ENCODE measurements around the gene FOXP2. TPM values are rescaled to one million over a fixed set of nuclear protein-coding genes. Genes with fewer than 3 reads are reported as not detected.

Gene FOXP2
- total RNA-seq, 2 donors from 2014 or later = 13.3 to 14.9 TPM

DNA sequence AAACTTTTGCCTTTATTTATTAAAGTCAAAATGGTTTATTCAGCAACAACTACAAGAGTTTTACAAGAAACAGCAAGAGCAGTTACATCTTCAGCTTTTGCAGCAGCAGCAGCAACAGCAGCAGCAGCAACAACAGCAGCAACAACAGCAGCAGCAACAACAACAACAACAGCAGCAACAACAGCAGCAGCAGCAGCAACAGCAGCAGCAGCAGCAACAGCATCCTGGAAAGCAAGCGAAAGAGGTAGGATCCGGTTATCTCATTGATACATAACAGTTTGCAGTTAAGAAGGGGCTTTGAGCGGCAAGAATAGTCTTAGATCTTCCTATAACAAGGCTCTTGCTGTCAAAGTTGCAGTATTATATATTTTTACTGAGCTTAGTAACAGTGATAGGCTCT, 215.1 kb downstream of the FOXP2 start:
- H3K27ac Mint-ChIP-seq = no peak overlapping the region
- no peak overlapping the region for H3K9ac ChIP-seq (ENCODE audit: extremely low read depth, low read length, poor library complexity, severe bottlenecking)
- TF ChIP-seq, protein P1, sequence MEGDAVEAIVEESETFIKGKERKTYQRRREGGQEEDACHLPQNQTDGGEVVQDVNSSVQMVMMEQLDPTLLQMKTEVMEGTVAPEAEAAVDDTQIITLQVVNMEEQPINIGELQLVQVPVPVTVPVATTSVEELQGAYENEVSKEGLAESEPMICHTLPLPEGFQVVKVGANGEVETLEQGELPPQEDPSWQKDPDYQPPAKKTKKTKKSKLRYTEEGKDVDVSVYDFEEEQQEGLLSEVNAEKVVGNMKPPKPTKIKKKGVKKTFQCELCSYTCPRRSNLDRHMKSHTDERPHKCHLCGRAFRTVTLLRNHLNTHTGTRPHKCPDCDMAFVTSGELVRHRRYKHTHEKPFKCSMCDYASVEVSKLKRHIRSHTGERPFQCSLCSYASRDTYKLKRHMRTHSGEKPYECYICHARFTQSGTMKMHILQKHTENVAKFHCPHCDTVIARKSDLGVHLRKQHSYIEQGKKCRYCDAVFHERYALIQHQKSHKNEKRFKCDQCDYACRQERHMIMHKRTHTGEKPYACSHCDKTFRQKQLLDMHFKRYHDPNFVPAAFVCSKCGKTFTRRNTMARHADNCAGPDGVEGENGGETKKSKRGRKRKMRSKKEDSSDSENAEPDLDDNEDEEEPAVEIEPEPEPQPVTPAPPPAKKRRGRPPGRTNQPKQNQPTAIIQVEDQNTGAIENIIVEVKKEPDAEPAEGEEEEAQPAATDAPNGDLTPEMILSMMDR (conservative IDR thresholded peaks at IDR 0.05) = no peak
- H3K27me3 Mint-ChIP-seq (ENCODE audit: insufficient read depth) = no peaks in the 10 kb centered on the region
- peak overlapping the region; percentile 93 for H3K27ac ChIP-seq (ENCODE audit: low read depth, low read length)
- WGBS, 2 experiments (ENCODE audit: insufficient coverage in 1 of 2, insufficient read length in 1 of 2) = 53 to 76% methylated on average over 2 to 3 of the region's 3 CpGs
- peaks cover 6% of the 10 kb centered on the region for H3K4me1 ChIP-seq (ENCODE audit: control insufficient read depth, insufficient read depth, low read length)
- H3K27me3 ChIP-seq (ENCODE audit: control insufficient read depth, insufficient read depth, low read length, poor library complexity, severe bottlenecking) = no peaks in the 10 kb centered on the region
- H3K4me1 Mint-ChIP-seq = peaks cover 33% of the 10 kb centered on the region
- H3K4me3 Mint-ChIP-seq = no peak overlapping the region
- no peak overlapping the region for H3K4me3 ChIP-seq (ENCODE audit: low read length)
- no peaks in the 10 kb centered on the region for H3K36me3 Mint-ChIP-seq (ENCODE audit: low read depth)
- no peak for DNase-seq
- no peaks in the 10 kb centered on the region for H3K9me3 ChIP-seq (ENCODE audit: control insufficient read depth, low read length)
- H3K9me3 Mint-ChIP-seq = no peaks in the 10 kb centered on the region
- no peaks in the 10 kb centered on the region for H3K36me3 ChIP-seq (ENCODE audit: control insufficient read depth, insufficient read depth, low read length)

DNA sequence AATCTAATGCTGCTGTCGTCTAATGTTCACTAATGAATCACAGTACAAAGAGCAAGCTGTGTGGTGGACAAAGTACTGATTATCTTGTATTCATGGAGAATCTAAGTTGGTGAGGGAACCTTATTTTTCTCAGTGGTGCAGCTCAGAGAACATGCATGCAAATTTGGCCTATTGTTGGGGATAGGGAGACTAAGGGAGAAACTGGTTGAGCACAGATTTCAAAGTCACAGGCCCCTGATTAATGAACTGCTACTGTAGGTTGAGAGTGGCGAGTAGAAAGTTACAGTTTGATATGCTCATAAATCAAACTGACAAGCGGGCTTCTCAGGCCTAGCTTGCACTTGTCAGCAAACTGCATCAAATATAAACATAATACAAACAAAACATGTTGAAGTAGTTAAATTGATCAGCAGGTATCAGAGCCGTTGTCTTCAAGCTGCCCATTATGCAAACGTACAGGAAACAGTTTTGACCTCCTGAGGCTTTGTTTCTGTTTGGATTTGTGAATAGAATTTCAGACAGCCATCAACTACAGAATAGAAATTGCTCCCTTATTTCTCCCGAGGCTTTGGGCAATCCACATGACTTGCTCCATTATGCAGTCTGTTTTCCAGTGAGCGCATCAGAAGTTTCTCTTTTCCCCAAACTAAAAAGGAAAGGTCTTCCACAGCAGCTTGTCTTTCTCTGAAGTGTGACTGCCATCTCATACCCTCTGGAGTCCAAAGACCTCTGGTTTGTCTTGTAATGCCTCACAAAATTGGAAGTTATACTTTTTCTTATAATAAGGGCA, 215.8 kb downstream of the FOXP2 start:
- H3K9me3 ChIP-seq (ENCODE audit: control insufficient read depth, low read length) = no peaks in the 10 kb centered on the region
- H3K4me1 Mint-ChIP-seq = peaks cover 31% of the 10 kb centered on the region
- no peaks in the 10 kb centered on the region for H3K36me3 ChIP-seq (ENCODE audit: control insufficient read depth, insufficient read depth, low read length)
- peak overlapping the region; percentile 93 for H3K27ac ChIP-seq (ENCODE audit: low read depth, low read length)
- no peak overlapping the region for H3K27ac Mint-ChIP-seq
- H3K4me1 ChIP-seq (ENCODE audit: control insufficient read depth, insufficient read depth, low read length) = peaks cover 6% of the 10 kb centered on the region
- H3K9me3 Mint-ChIP-seq = no peaks in the 10 kb centered on the region
- no peaks in the 10 kb centered on the region for H3K27me3 ChIP-seq (ENCODE audit: control insufficient read depth, insufficient read depth, low read length, poor library complexity, severe bottlenecking)
- no peak overlapping the region for H3K4me3 ChIP-seq (ENCODE audit: low read length)
- H3K27me3 Mint-ChIP-seq (ENCODE audit: insufficient read depth) = no peaks in the 10 kb centered on the region
- no peak overlapping the region for H3K9ac ChIP-seq (ENCODE audit: extremely low read depth, low read length, poor library complexity, severe bottlenecking)
- TF ChIP-seq, protein P1 (conservative IDR thresholded peaks at IDR 0.05) = no peak
- no peaks in the 10 kb centered on the region for H3K36me3 Mint-ChIP-seq (ENCODE audit: low read depth)
- WGBS, 2 experiments (ENCODE audit: insufficient coverage in 1 of 2, insufficient read length in 1 of 2) = 43 to 70% methylated on average over 1 to 7 of the region's 7 CpGs
- no peak for DNase-seq
- no peak overlapping the region for H3K4me3 Mint-ChIP-seq

DNA sequence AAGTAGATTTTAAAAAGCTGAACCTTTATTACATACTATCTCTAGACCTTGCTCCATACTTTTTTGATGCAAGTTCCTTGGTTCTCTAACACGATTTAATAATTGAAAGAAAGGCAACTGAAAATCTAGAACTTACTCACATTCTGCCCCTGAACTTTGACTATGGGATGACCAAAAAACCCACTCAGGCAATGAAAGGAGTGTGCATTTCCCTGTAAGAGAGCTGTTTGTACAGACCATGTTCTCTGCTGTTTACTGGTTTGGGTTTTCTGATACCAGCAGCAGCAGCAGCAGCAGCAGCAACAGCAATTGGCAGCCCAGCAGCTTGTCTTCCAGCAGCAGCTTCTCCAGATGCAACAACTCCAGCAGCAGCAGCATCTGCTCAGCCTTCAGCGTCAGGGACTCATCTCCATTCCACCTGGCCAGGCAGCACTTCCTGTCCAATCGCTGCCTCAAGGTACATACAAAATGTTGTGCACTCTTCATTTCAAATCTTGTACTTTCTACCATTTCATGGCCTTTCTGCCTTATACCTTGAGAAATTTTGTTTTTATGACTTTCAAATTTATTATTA, 216.7 kb downstream of the FOXP2 start:
- H3K4me3 Mint-ChIP-seq = no peak overlapping the region
- H3K36me3 Mint-ChIP-seq (ENCODE audit: low read depth) = no peaks in the 10 kb centered on the region
- H3K27me3 Mint-ChIP-seq (ENCODE audit: insufficient read depth) = no peaks in the 10 kb centered on the region
- H3K9me3 Mint-ChIP-seq = no peaks in the 10 kb centered on the region
- no peak overlapping the region for H3K27ac Mint-ChIP-seq
- Histone ChIP-seq H3K27me3 (ENCODE audit: control insufficient read depth, insufficient read depth, low read length, poor library complexity, severe bottlenecking) (no peaks in the 10 kb centered on the region), H3K36me3 (ENCODE audit: control insufficient read depth, insufficient read depth, low read length) (no peaks in the 10 kb centered on the region), H3K9ac (ENCODE audit: extremely low read depth, low read length, poor library complexity, severe bottlenecking) (no peak overlapping the region), H3K9me3 (ENCODE audit: control insufficient read depth, low read length) (no peaks in the 10 kb centered on the region), H3K27ac (ENCODE audit: low read depth, low read length) (no peak overlapping the region), H3K4me1 (ENCODE audit: control insufficient read depth, insufficient read depth, low read length) (peaks cover 6% of the 10 kb centered on the region), H3K4me3 (ENCODE audit: low read length) (no peak overlapping the region)
- TF ChIP-seq, protein P1 (conservative IDR thresholded peaks at IDR 0.05) = no peak
- peaks cover 31% of the 10 kb centered on the region for H3K4me1 Mint-ChIP-seq
- peak; percentile 59 for DNase-seq
- WGBS, 2 experiments (ENCODE audit: insufficient coverage in 1 of 2, insufficient read length in 1 of 2) = 71 to 76% methylated on average over 1 to 3 of the region's 3 CpGs

Measured in endodermal cell (in vitro differentiated cells).